Adrenal gland (tissue), 12 donors: Measurements from ENCODE around the gene SCUBE1. TPM values are rescaled to one million over a fixed set of nuclear protein-coding genes. Genes with fewer than 3 reads are reported as not detected.

Experiments
- DNase-seq, 7 donors: peaks; one replicate each; pipeline ENCODE4 v3.0.0-alpha.2; 2019 to 2020
- H3K27ac ChIP-seq, 5 donors: fragments of 200-600 bp; sonication (generic) in 4 of 5; 1 replicate in 3 of 5; 2 replicates in 2 of 5; pipeline versions ENCODE4 v1.5.1 to v1.8.0; 2016 to 2020; ENCODE audit warnings: mild to moderate bottlenecking in 1 of 5
- H3K27me3 ChIP-seq: fragments of 200-600 bp; 2 replicates; pipeline ENCODE4 v1.8.0; 2021
- H3K36me3 ChIP-seq, 2 donors: fragments of 200-600 bp; replicated peaks in 1 of 2; 1 replicate in 1 of 2; 2 replicates in 1 of 2; pipeline versions ENCODE4 v1.5.1 to v1.8.0; 2018 to 2022
- H3K4me1 ChIP-seq, 2 donors: fragments of 200-600 bp; replicated peaks in 1 of 2; 1 replicate in 1 of 2; 2 replicates in 1 of 2; pipeline versions ENCODE4 v1.5.1 to v1.8.0; 2018 to 2021
- H3K4me3 ChIP-seq, 4 donors: fragments of 200-600 bp; sonication (generic) in 3 of 4; one replicate each; pipeline ENCODE4 v1.5.1; 2016 to 2018
- H3K9me3 ChIP-seq, 3 donors: fragments of 200-600 bp; sonication (generic) in 1 of 3; replicated peaks in 1 of 3; 1 replicate in 2 of 3; 2 replicates in 1 of 3; pipeline versions ENCODE4 v1.5.1 to v1.8.0; 2016 to 2021
- POLR2A ChIP-seq, 2 donors: fragments of 450-650 bp; IDR thresholded peaks; one replicate each; pipeline ENCODE4 v1.6.1; 2017; ENCODE audit warnings: antibody characterized with exemption in 2 of 2, mild to moderate bottlenecking in 2 of 2, moderate library complexity in 1 of 2
- WGBS, 4 donors: extraction: QIAGEN DNeasy Blood & Tissue Kit in 2 of 4; methylation state at CpG; one replicate each; pipeline versions ENCODE4 v1.1.5 to v1.1.7; 2013 to 2017; 5-methylcytosine and 5-hydroxymethylcytosine counted together
- intact Hi-C, 2 donors: fragments of 100-400 bp; cut with DNase I; formaldehyde crosslinking; loops; one replicate each; pipeline versions ENCODE4 v1.14.1 to v1.15.0; 2022 to 2023
- polyA plus RNA-seq, 3 donors: library from polyadenylated mRNA; stranded (reverse); fragments of 200-250 nt in 2 of 3; fragments of 350-450 nt in 1 of 3; fragmentation: Illumina TruSeq in 1 of 3; extraction: RNeasy Lipid Tissue Mini Kit (QIAGEN cat#74804) in 1 of 3; gene quantifications; one replicate each; pipeline ENCODE4 v1.2.3, GENCODE V29; 2013 to 2014
- total RNA-seq, 9 donors: library from RNA; depleted of rRNA in 4 of 9; stranded (reverse); fragments of >200 nt in 4 of 9; fragments of 120-200 nt in 1 of 9; fragmentation: NEBNext Ultra II Directional in 1 of 9; extraction: Animal tissue kit (Norgen Biotek cat#: 25700) in 1 of 9; gene quantifications; one replicate each; pipeline versions ENCODE4 v1.1.0 to v1.2.4, GENCODE V29; 2013 to 2023
- TF ChIP-seq, protein P1 (sequence below), 6 experiments: fragments of 450-650 bp in 4 of 6; fragments of 200-600 bp in 2 of 6; sonication (generic) in 1 of 6; IDR thresholded peaks; 1 replicate in 5 of 6; 2 replicates in 1 of 6; pipeline versions ENCODE4 v1.5.1 to v1.8.0; 2016 to 2021; ENCODE audit warnings: antibody characterized with exemption in 6 of 6, mild to moderate bottlenecking in 2 of 6, moderate library complexity in 1 of 6
- donor health status: healthy with polysubstance abuse.
- donor health status: Bipolar disorder and iron deficiency.
- donor health status: DM: yes; HTN: yes; CAD: no.
- donor health status: DM: no; HTN: no; CAD: no.
- donor health status: DM: no; HTN: no; CAD: no.
- donor health status: DM: yes; HTN: yes; CAD: no.

Gene SCUBE1
- total and polyA plus RNA-seq, 12 donors = 1.4 to 34.0 (median 8.8) TPM

DNA sequence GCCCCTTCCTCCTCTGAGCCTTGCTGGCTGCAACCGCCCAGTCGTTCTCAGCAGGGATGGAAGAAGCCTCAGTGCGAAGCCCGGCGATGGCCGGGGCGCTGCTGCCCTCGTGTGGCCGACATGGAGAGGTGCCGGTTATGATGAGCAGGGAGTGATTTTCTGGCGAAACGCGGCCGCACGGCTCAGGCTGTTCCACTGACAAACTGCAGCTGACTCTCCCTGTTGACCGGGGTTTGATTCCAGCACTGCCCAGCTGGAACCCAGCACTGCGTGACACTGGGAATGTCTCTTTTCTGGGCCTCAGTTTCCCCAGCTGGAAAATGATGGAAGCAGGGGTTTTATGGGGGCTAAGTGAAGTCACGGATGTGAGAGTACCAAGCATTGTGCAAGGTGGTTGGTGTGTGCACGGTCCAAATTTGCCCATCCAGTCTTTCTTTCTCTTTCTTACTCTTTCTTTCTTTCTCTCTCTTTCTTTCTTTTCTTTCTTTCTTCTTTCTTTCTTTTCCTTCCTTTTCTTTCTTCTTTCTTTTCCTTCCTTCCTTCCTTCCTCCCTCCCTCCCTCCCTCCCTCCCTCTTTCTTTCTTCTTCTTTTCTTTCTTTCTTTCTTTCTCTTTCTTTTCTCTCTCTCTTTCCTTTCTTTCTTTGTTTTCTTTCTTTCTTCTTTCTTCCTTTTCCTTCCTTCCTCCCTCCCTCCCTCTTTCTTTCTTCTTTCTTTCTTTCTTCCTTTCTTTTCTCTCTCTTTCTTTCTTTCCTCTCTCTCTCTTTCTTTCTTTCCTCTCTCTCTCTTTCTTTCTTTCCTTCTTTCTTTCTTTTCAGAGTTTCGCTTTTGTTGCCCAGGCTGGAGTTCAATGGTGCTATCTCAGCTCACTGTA, 42.8 kb upstream of the SCUBE1 start:
- peak; percentile 77 to 86 (median 80) for DNase-seq
- no peak for TF ChIP-seq POLR2A (IDR thresholded peaks at IDR 0.05)
- TF ChIP-seq, protein P1, sequence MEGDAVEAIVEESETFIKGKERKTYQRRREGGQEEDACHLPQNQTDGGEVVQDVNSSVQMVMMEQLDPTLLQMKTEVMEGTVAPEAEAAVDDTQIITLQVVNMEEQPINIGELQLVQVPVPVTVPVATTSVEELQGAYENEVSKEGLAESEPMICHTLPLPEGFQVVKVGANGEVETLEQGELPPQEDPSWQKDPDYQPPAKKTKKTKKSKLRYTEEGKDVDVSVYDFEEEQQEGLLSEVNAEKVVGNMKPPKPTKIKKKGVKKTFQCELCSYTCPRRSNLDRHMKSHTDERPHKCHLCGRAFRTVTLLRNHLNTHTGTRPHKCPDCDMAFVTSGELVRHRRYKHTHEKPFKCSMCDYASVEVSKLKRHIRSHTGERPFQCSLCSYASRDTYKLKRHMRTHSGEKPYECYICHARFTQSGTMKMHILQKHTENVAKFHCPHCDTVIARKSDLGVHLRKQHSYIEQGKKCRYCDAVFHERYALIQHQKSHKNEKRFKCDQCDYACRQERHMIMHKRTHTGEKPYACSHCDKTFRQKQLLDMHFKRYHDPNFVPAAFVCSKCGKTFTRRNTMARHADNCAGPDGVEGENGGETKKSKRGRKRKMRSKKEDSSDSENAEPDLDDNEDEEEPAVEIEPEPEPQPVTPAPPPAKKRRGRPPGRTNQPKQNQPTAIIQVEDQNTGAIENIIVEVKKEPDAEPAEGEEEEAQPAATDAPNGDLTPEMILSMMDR (IDR thresholded peaks at IDR 0.05) = peak; percentile 86 to 91 (median 88)
- Histone ChIP-seq H3K27ac (no peak overlapping the region), H3K27me3 (no peaks in the 10 kb centered on the region), H3K36me3 (no peaks in the 10 kb centered on the region), H3K4me1 (no peaks in the 10 kb centered on the region), H3K9me3 (no peaks in the 10 kb centered on the region), H3K4me3 (no peak overlapping the region)
- intact Hi-C loops = loop anchor here (2.0 to 10.0 kb wide), 5 partner anchors 111 to 501 kb away; no protein-coding TSS in a partner anchor
- 6 to 25% (median 7%) methylated on average over 5 to 20 of the region's 20 CpGs for WGBS, 4 donors

DNA sequence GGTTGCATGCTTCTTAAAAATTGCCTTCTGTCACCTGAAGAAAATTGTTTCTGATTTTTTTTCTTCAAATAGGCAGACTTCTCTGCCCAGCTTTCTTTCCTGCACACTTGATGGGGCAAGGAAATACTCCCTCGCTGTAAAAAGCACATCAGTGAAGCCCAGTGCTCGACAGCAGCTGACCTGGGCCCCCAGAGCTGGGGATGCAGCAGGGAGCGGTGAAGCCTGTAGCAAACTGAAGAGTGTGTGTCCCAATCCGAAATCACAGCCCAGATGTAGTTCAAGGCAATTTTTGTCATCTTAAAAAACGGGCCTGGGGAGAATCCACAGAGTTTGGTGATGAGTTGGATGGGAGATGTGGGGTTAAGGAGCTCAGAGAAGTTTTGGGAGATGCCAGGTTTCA, 41.7 kb upstream of the SCUBE1 start:
- Histone ChIP-seq H3K4me1 (no peaks in the 10 kb centered on the region), H3K4me3 (no peak overlapping the region), H3K9me3 (no peaks in the 10 kb centered on the region), H3K27ac (no peak overlapping the region), H3K36me3 (no peaks in the 10 kb centered on the region), H3K27me3 (no peaks in the 10 kb centered on the region)
- TF ChIP-seq, protein P1 (IDR thresholded peaks at IDR 0.05) = no peak
- TF ChIP-seq POLR2A (IDR thresholded peaks at IDR 0.05) = no peak
- 43 to 57% (median 49%) methylated on average over 5 of the region's 5 CpGs for WGBS, 4 donors
- intact Hi-C loops = loop anchor here (5.0 to 10.0 kb wide), 3 partner anchors 110 to 502 kb away; no protein-coding TSS in a partner anchor
- no peak for DNase-seq

DNA sequence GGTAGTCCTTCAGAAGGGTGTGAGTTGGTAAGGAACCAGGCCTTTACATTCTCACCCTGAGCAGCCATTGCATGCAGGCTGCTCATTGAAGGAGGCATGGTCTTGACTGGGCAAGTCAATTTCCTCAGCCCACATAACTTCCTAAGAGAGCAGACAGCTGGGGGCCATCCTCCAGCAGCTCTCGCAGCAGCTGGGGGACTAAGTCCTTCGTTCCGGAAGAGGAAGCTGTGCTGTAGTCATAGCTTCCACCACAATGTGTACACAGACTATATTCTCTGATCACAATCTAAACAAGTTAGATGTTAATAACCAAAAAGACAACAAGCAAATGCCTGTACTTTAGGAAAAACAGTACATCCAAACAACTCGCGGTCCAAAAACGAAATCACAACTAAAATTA, 38.5 kb upstream of the SCUBE1 start:
- DNase-seq = no peak
- WGBS, 4 donors = 75 to 85% (median 79%) methylated on average over 6 of the region's 6 CpGs
- no peak overlapping the region for H3K4me3 ChIP-seq
- no peaks in the 10 kb centered on the region for H3K36me3 ChIP-seq
- H3K9me3 ChIP-seq = no peaks in the 10 kb centered on the region
- H3K4me1 ChIP-seq = peaks cover 10% of the 10 kb centered on the region in 2 donors
- no peaks in the 10 kb centered on the region for H3K27me3 ChIP-seq
- TF ChIP-seq POLR2A (IDR thresholded peaks at IDR 0.05) = no peak
- TF ChIP-seq, protein P1 (IDR thresholded peaks at IDR 0.05) = no peak
- intact Hi-C loops = loop anchor here in 1 of 2 donors (10.0 kb wide), 1 partner anchor 107 kb away; no protein-coding TSS in a partner anchor
- no peak overlapping the region for H3K27ac ChIP-seq

DNA sequence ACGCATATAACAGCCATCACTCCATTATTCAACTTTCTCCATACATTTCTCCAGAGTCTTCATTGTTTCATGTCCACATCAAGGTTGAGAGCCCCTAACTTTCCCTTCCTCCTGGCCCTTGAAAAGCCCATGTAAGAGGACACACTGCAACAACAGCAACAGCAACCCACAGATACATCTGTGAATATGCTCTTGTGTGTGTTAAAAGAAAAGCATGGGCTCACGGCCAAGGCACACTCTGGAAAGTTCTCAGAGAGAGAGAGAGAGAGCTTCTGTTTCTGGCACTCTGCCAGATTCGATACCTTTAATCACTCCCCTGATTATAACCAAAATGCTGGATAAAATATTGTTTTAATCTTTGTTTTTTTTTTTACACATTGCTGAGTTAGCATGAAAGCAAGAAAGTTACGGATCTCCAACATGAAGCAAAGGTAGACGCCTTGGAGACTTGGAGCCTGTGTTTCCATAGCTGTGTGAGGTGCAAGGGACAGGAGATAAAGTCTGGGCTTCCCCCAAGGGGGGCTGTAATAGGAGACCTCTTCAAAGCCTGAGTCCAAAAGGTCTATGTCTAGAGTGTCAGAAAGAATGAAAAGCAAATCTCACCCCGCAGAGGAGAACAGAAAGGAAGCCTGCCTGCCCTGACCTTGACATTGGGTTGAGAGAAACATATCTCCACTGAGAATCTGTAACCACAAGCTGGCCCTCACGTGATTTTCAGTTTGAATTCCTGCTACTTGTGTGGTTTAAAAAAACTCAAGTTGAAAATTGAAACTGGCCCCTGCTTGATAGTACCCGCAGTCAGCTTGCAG, 34.9 kb upstream of the SCUBE1 start:
- H3K9me3 ChIP-seq = no peaks in the 10 kb centered on the region
- intact Hi-C loops = no loop called here
- no peaks in the 10 kb centered on the region for H3K36me3 ChIP-seq
- 31 to 36% (median 33%) methylated on average over 8 of the region's 8 CpGs for WGBS, 4 donors
- no peaks in the 10 kb centered on the region for H3K27me3 ChIP-seq
- peak overlapping the region in 1 of 5 donors; percentile 6 for H3K27ac ChIP-seq
- TF ChIP-seq POLR2A (IDR thresholded peaks at IDR 0.05) = no peak
- TF ChIP-seq, protein P1 (IDR thresholded peaks at IDR 0.05) = no peak
- DNase-seq = peak in 6 of 7 donors; percentile 49 to 68 (median 60)
- H3K4me1 ChIP-seq = peaks cover 10% of the 10 kb centered on the region in 2 donors
- H3K4me3 ChIP-seq = no peak overlapping the region
